HK-2 (cell line): Measurements from ENCODE around the gene MAS1L.
"Not testable (repeated sequence)": the region's sequence is repeated elsewhere in the genome, so short reads cannot be mapped to it uniquely, and the experiment has no call there.

Source experiments
- DNase-seq: peaks from one replicate; pipeline ENCODE4 v3.0.0-alpha.2; 2018; ENCODE audit not compliant: unreplicated experiment

MAS1L gene

GRCh38 chr6:29483186-29483585 is 4.6 kb downstream of the MAS1L start:
- DNase-seq = no peak

- no peak for DNase-seq
These were observed 8.2 kb downstream of the MAS1L start for GRCh38 chr6:29479560-29479959.

GRCh38 chr6:29478740-29479139 is 9.0 kb downstream of the MAS1L start:
- DNase-seq = no peak

- no peak for DNase-seq
These were observed 9.8 kb downstream of the MAS1L start for GRCh38 chr6:29477923-29478450.

- DNase-seq = no peak
These were observed 12.8 kb downstream of the MAS1L start for GRCh38 chr6:29474996-29475395.

- DNase-seq = no peak
These were observed 21.5 kb downstream of the MAS1L start for GRCh38 chr6:29466241-29466640.

- no peak for DNase-seq
These were observed 22.0 kb downstream of the MAS1L start for GRCh38 chr6:29465801-29466200.

- no peak for DNase-seq
These were observed 22.5 kb downstream of the MAS1L start for GRCh38 chr6:29465279-29465678.

GRCh38 chr6:29462022-29462421 is 25.7 kb downstream of the MAS1L start:
- no peak for DNase-seq

GRCh38 chr6:29461021-29461814 is 26.5 kb downstream of the MAS1L start:
- no peak for DNase-seq

GRCh38 chr6:29456971-29457370 is 30.8 kb downstream of the MAS1L start, which contains the start of the genes OR11A1 and OR2H1:
OR11A1 (minus strand) TSS chr6:29457071; CDS start chr6:29427641, 29,430 bp downstream.
OR2H1 (plus strand) TSS chr6:29457155; CDS start chr6:29461770, 4,615 bp downstream.
- DNase-seq = no peak

- DNase-seq = no peak
These were observed 36.1 kb downstream of the MAS1L start for GRCh38 chr6:29451471-29452193.

- DNase-seq = no peak
These were observed 40.1 kb downstream of the MAS1L start for GRCh38 chr6:29447670-29448069.

GRCh38 chr6:29444031-29444430 is 43.7 kb downstream of the MAS1L start:
- DNase-seq = not testable (repeated sequence)

GRCh38 chr6:29442719-29443118 is 45.0 kb downstream of the MAS1L start:
- no peak for DNase-seq

- no peak for DNase-seq
These were observed 48.8 kb downstream of the MAS1L start, which contains the start of gene OR10C1 for GRCh38 chr6:29439006-29439405. OR10C1 (plus strand) TSS chr6:29439306; CDS start chr6:29440016, 710 bp downstream.

GRCh38 chr6:29436730-29437129 is 51.0 kb downstream of the MAS1L start:
- not testable (repeated sequence) for DNase-seq
